HL-60 (cell line): ENCODE data around the gene DRD4.

Experiments used
- DNase-seq, 2 experiments: peaks; one replicate each; pipeline ENCODE4 v3.0.0-alpha.2; 2010 to 2020; ENCODE audit warnings: low read depth in 1 of 2, low spot score in 1 of 2
- H3K27ac ChIP-seq: fragments of 250-450 bp; sonication (Bioruptor Pico); replicated peaks from 2 replicates; pipeline ENCODE4 v1.5.1; 2020; ENCODE audit warnings: mild to moderate bottlenecking, moderate library complexity
- H3K27me3 ChIP-seq: fragments of 250-450 bp; sonication (Bioruptor Pico); 2 replicates; pipeline ENCODE4 v1.5.1; 2021; ENCODE audit warnings: mild to moderate bottlenecking, moderate library complexity; ENCODE audit not compliant: insufficient read depth, poor library complexity, severe bottlenecking
- H3K4me3 ChIP-seq: replicated peaks from 2 replicates; pipeline ENCODE4 v1.5.1; 2011; ENCODE audit warnings: mild to moderate bottlenecking, control low read depth, low read length; ENCODE audit not compliant: insufficient read depth
- GABPA ChIP-seq: IDR thresholded peaks from 2 replicates; pipeline ENCODE4 v1.6.1; 2012; ENCODE audit warnings: low read depth
- POLR2AphosphoS5 ChIP-seq: IDR thresholded peaks from 2 replicates; pipeline ENCODE4 v1.6.1; 2012; ENCODE audit warnings: low read depth
- SPI1 ChIP-seq: IDR thresholded peaks from 2 replicates; pipeline ENCODE4 v1.6.1; 2012; ENCODE audit warnings: low read depth, mild to moderate bottlenecking, borderline replicate concordance
- TF ChIP-seq, protein P1 (sequence below): IDR thresholded peaks from 2 replicates; pipeline ENCODE4 v1.6.1; 2012; ENCODE audit warnings: low read depth; ENCODE audit not compliant: insufficient replicate concordance
- TF ChIP-seq, protein P2 (sequence below): IDR thresholded peaks from one replicate; pipeline ENCODE4 v1.5.1; 2011; ENCODE audit warnings: low read length, control low read depth, inconsistent platforms; ENCODE audit not compliant: insufficient read depth

The DRD4 gene

DNA sequence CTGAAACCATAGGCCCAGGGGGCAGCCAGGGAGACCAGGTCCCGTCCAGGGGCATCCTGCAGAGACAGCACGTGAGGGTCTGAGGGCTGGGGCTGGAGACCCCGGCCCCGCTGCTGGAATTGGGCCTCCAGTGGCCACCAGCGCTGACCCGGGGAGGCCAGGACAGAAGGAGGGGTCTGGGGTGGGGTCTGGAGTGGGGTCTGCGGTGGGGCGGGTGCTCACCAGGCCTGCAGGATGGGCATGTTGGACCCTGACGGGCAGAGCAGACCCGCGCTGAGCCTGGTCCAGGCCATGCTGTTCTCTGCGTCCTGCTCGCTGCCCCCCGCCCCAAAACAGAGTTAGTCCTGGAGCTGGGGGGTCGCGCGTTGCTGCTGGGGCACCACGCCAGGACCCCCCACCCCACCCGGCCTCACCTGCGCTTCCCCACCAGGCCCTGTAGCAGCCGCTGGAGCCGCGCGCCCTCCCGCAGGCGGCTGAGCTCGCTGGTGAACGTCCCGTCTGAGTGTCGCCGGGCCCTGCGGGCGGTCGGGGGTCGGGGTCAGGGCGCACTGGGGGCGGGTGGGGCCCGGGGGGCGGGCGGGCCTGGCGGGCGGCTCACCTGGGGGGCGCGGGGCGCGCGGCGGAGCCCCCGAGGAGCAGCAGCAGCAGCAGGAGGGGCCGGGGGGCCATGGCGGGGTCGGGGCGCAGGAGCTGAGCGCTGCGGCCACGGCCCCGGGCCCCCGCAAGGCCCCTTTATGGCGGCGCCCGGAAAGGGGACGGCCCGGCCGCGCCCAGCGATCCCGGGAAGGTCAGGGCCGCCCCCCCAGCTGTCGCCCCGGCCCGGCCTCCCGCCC is 10.4 kb upstream of the DRD4 start, which contains the start of gene SCT:
TSS of gene SCT (minus strand) at position 707 of the 833 bp plus-strand sequence. CDS start at position 669, 38 bp downstream.
- no peaks in the 10 kb centered on the region for H3K27me3 ChIP-seq
- TF ChIP-seq GABPA: no peak
- TF ChIP-seq SPI1: no peak
- TF ChIP-seq POLR2AphosphoS5: no peak
- TF ChIP-seq, protein P1, sequence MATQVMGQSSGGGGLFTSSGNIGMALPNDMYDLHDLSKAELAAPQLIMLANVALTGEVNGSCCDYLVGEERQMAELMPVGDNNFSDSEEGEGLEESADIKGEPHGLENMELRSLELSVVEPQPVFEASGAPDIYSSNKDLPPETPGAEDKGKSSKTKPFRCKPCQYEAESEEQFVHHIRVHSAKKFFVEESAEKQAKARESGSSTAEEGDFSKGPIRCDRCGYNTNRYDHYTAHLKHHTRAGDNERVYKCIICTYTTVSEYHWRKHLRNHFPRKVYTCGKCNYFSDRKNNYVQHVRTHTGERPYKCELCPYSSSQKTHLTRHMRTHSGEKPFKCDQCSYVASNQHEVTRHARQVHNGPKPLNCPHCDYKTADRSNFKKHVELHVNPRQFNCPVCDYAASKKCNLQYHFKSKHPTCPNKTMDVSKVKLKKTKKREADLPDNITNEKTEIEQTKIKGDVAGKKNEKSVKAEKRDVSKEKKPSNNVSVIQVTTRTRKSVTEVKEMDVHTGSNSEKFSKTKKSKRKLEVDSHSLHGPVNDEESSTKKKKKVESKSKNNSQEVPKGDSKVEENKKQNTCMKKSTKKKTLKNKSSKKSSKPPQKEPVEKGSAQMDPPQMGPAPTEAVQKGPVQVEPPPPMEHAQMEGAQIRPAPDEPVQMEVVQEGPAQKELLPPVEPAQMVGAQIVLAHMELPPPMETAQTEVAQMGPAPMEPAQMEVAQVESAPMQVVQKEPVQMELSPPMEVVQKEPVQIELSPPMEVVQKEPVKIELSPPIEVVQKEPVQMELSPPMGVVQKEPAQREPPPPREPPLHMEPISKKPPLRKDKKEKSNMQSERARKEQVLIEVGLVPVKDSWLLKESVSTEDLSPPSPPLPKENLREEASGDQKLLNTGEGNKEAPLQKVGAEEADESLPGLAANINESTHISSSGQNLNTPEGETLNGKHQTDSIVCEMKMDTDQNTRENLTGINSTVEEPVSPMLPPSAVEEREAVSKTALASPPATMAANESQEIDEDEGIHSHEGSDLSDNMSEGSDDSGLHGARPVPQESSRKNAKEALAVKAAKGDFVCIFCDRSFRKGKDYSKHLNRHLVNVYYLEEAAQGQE: no peak
- TF ChIP-seq, protein P2, sequence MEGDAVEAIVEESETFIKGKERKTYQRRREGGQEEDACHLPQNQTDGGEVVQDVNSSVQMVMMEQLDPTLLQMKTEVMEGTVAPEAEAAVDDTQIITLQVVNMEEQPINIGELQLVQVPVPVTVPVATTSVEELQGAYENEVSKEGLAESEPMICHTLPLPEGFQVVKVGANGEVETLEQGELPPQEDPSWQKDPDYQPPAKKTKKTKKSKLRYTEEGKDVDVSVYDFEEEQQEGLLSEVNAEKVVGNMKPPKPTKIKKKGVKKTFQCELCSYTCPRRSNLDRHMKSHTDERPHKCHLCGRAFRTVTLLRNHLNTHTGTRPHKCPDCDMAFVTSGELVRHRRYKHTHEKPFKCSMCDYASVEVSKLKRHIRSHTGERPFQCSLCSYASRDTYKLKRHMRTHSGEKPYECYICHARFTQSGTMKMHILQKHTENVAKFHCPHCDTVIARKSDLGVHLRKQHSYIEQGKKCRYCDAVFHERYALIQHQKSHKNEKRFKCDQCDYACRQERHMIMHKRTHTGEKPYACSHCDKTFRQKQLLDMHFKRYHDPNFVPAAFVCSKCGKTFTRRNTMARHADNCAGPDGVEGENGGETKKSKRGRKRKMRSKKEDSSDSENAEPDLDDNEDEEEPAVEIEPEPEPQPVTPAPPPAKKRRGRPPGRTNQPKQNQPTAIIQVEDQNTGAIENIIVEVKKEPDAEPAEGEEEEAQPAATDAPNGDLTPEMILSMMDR: no peak
- DNase-seq: no peak
- no peak within 1 kb of the TSS for H3K27ac ChIP-seq
- no peak within 1 kb of the TSS for H3K4me3 ChIP-seq

DNA sequence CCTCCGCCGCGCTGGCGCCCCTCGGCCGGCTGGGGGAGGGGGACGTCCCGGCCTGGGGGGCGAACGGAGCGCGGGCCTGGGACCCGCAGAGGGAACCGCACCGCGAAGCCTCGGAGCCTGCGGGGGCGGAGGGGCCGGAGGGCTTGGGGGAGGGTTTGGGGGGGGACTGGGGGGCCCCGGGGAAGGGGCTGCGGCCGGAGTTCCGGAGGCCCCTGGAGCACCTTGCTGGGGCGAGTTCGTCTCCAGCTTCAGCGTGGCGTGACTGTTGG is 9.8 kb upstream of the DRD4 start:
- Histone ChIP-seq H3K27me3 (no peaks in the 10 kb centered on the region), H3K4me3 (no peak overlapping the region), H3K27ac (no peak overlapping the region)
- TF ChIP-seq SPI1 (no peak), GABPA (no peak), POLR2AphosphoS5 (no peak)
- TF ChIP-seq, protein P1: no peak
- TF ChIP-seq, protein P2: no peak
- DNase-seq: no peak

DNA sequence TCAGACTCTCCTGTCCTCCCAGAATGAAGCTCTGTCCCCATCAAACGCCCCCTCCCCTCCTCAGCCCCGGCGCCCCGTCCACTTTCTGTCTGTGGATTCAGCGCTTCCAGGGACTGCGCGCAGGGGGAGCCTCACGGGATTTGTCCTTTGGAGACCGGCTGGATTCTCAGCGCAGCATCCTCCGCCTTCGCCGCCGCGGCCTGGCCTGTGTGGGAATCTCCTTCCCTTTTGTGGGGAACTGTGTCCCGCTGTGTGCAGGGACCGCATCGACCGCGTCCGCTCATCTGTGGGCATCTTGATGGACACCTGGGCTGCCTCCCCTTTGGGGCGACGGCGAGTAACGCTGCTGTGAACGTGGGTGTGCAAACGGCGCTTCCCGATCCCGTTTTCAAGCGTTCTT is 9.0 kb upstream of the DRD4 start:
- no peak for DNase-seq
- H3K27me3 ChIP-seq: no peaks in the 10 kb centered on the region
- TF ChIP-seq GABPA (no peak), SPI1 (no peak)
- TF ChIP-seq, protein P1: no peak
- TF ChIP-seq, protein P2: no peak
- no peak overlapping the region for H3K27ac ChIP-seq
- no peak overlapping the region for H3K4me3 ChIP-seq
